AG10803 (cell line): ENCODE data around the gene WDFY4.
A peak's percentile ranks its signal among the peaks of the same experiment; 100 is the strongest.

Experiments used
- DNase-seq: peaks from one replicate; pipeline ENCODE4 v3.0.0; 2010; ENCODE audit warnings: low read depth
- H3K4me3 ChIP-seq: 2 replicates; pipeline ENCODE4 v1.5.1; 2011; ENCODE audit warnings: mild to moderate bottlenecking, low read length, control low read depth
- CTCF ChIP-seq: conservative IDR thresholded peaks from 2 replicates; pipeline ENCODE4 v1.5.1; 2011; ENCODE audit warnings: mild to moderate bottlenecking, low read length, control low read depth, inconsistent platforms

WDFY4 gene

DNA sequence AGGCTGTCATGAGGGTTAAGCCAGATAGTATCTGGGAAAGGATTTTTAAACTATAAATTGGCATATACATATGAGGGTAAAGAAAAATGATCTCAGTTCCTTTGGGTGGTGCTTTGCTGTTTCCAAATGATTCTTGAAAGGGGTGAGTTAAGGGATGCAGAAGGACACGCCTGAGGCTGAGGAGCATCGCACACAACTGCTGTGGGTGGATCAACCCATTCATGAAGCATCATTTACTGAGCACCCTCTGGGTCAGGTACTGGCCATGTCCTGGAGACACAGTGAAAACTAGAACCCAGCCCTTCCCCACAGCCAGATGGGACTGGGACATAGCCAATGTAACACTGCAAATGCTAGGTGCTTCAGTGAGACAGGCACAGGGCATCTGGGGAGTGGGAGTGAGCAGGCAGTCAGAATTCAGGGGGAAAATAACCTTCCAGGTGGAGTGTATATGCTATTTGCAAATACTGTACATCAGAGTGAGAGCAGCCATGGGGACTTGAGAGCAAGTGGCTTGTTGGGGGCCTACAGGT, 112.1 kb downstream of the WDFY4 start:
- no peak for TF ChIP-seq CTCF
- DNase-seq, result no peak
- no peak overlapping the region for H3K4me3 ChIP-seq

GRCh38 chr10:48797830-48798229, 113.2 kb downstream of the WDFY4 start:
- no peak overlapping the region for H3K4me3 ChIP-seq
- no peak for DNase-seq
- no peak for TF ChIP-seq CTCF

DNA sequence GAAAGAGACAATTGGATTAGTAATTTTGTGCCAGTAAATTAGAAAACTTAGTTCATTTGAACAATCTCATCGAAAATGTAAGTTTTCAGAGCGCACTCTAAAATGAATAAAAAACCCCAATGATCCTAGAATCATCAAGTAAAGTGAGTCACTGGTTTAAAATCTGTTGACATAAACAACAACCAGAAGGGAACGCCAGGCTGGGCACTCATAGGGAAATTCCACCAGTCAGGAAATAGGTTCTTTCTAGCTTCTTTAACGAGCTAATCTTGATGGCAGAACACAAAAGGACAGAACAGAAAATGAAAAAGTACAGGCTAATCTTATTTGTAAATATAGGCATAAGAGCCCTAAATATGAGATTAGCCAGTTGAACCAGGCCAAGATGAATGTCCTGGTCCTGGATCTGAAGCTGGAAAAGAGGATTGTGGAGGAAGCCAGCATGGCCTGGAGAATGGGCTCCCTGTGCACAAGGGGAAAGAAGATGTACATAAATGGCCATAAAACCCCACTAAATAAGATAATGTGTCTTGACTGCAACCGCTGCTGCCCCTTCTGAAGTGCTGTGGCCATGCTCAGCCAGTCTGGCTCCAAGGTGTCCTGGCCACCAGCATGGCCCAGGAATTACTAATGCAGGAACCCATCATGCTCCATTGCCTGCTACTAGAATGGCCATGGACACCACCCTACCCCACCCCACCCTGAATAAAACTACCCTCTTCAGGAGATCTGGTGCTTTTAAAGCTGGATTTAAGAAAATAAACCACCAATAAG, 114.0 kb downstream of the WDFY4 start:
- no peak for TF ChIP-seq CTCF
- no peak overlapping the region for H3K4me3 ChIP-seq
- peak; percentile 45 for DNase-seq

GRCh38 chr10:48799341-48800006, 114.8 kb downstream of the WDFY4 start:
- TF ChIP-seq CTCF, result no peak
- no peak overlapping the region for H3K4me3 ChIP-seq
- DNase-seq, result no peak

DNA sequence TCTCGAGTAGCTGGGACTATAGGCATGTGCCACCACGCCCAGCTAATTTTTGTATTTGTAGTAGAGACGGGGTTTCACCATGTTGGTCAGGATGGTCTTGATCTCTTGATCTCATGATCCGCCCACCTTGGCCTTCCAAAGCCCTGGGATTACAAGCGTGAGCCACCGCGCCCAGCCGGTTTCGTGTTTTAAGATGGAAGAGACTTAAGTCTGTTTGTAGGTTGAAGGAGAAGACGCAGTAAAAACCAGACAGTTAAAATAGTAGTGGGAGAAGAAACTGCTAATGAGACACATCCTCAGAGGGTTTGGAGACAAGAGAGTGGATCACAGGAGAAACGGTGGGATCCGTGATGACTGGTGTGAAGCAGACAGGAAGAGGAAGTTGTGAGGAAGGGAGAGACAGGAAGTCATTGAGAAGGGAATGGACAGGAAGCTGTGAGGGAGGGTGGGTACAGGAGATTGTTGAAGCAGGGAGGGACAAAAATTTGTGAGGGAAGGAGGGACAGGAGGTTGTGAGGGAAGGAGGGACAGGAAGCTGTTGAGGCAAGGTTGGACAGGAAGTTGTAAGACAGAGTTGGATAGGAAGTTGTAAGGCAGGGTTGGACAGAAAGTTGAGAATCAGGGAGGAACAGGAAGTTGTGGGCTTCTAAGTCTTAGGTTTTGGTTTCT, 115.5 kb downstream of the WDFY4 start:
- no peak overlapping the region for H3K4me3 ChIP-seq
- no peak for DNase-seq
- no peak for TF ChIP-seq CTCF

DNA sequence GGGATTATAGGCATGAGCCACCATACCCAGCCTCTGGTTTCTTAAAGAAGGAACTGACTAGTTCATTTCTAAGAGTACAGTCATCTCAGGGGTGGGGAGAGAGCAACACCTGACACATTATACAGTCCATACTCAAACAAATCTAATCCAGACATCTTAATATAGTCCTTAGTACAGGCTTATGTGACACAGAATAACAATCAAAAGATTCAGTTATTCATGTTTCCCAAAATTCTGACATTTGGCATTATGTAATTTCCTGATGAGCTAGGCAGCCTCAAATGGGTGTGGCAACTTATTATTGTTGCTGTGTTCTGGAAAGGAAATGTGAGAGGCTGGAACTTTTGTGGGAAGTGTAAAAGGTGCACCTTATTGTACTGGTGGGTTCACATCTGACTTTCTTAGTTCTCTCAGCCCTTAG, 116.3 kb downstream of the WDFY4 start:
- no peak for TF ChIP-seq CTCF
- peak; percentile 17 for DNase-seq
- no peak overlapping the region for H3K4me3 ChIP-seq
